Hepatocyte (in vitro differentiated cells): ENCODE data around the gene HMX3. TPM values are rescaled to one million over a fixed set of nuclear protein-coding genes. Genes with fewer than 3 reads are reported as not detected.

Experiments
- DNase-seq: peaks from one replicate; pipeline ENCODE4 v3.0.0-alpha.2; 2016; ENCODE audit warnings: low spot score
- H2AFZ ChIP-seq: fragments of 200-600 bp; sonication (generic); 2 replicates; pipeline ENCODE4 v1.6.0; 2016; ENCODE audit warnings: antibody characterized with exemption, mild to moderate bottlenecking
- H3K27ac ChIP-seq: fragments of 200-600 bp; sonication (generic); 2 replicates; pipeline ENCODE4 v1.5.1; 2016; ENCODE audit warnings: mild to moderate bottlenecking
- H3K27me3 ChIP-seq: fragments of 200-600 bp; sonication (generic); 2 replicates; pipeline ENCODE4 v1.6.1; 2016
- H3K36me3 ChIP-seq: fragments of 200-600 bp; sonication (generic); replicated peaks from 2 replicates; pipeline ENCODE4 v1.5.1; 2016; ENCODE audit warnings: low read depth; ENCODE audit not compliant: insufficient read depth
- H3K4me1 ChIP-seq: fragments of 200-600 bp; sonication (generic); 2 replicates; pipeline ENCODE4 v1.5.1; 2016; ENCODE audit warnings: mild to moderate bottlenecking, moderate library complexity; ENCODE audit not compliant: insufficient read depth
- H3K4me2 ChIP-seq: fragments of 200-600 bp; sonication (generic); 2 replicates; pipeline ENCODE4 v1.6.0; 2016
- H3K4me3 ChIP-seq: fragments of 200-600 bp; sonication (generic); 2 replicates; pipeline ENCODE4 v1.5.1; 2016; ENCODE audit warnings: mild to moderate bottlenecking
- H3K79me2 ChIP-seq: fragments of 200-600 bp; sonication (generic); 2 replicates; pipeline ENCODE4 v1.6.0; 2017; ENCODE audit warnings: mild to moderate bottlenecking
- H3K9me2 ChIP-seq: fragments of 200-600 bp; sonication (generic); replicated peaks from 2 replicates; pipeline ENCODE4 v1.6.0; 2017; ENCODE audit warnings: mild to moderate bottlenecking; ENCODE audit not compliant: insufficient read depth
- H3K9me3 ChIP-seq: fragments of 200-600 bp; sonication (generic); 2 replicates; pipeline ENCODE4 v1.5.1; 2016; ENCODE audit warnings: low read depth, mild to moderate bottlenecking
- H4K20me1 ChIP-seq: fragments of 200-600 bp; sonication (generic); 2 replicates; pipeline ENCODE4 v1.6.0; 2016; ENCODE audit warnings: mild to moderate bottlenecking; ENCODE audit not compliant: insufficient read depth, poor library complexity, severe bottlenecking
- EZH2 ChIP-seq: fragments of 200-600 bp; sonication (generic); IDR thresholded peaks from 2 replicates; pipeline ENCODE4 v1.6.1; 2016; ENCODE audit warnings: antibody characterized with exemption, mild to moderate bottlenecking, borderline replicate concordance
- EZH2phosphoT487 ChIP-seq: fragments of 200-600 bp; sonication (generic); IDR thresholded peaks from one replicate; pipeline ENCODE4 v1.6.1; 2018; ENCODE audit warnings: antibody characterized with exemption, mild to moderate bottlenecking, low read depth, moderate library complexity; ENCODE audit not compliant: unreplicated experiment, severe bottlenecking
- WGBS: methylation state at CpG from one replicate; pipeline ENCODE4 v1.1.6; 2016; ENCODE audit warnings: low lambda C conversion rate; ENCODE audit errors: missing lambda C conversion rate; 5-methylcytosine and 5-hydroxymethylcytosine counted together
- polyA plus RNA-seq: library from polyadenylated mRNA; unstranded; fragments of >200 nt; fragmentation: Nextera tagmentation; extraction: Ambion mirVana; gene quantifications from 2 replicates; pipeline ENCODE4 v1.2.1, GENCODE V29; 2016
- total RNA-seq: library from RNA; depleted of rRNA; stranded (reverse); fragments of >200 nt; gene quantifications from 2 replicates; pipeline ENCODE4 v1.2.3, GENCODE V29; 2014
- TF ChIP-seq, protein P1 (sequence below): fragments of 200-600 bp; sonication (generic); IDR thresholded peaks from 2 replicates; pipeline ENCODE4 v1.5.1; 2016; ENCODE audit warnings: antibody characterized with exemption, mild to moderate bottlenecking; ENCODE audit not compliant: poor library complexity

Gene HMX3
- total and polyA plus RNA-seq, 2 experiments from 2014 or later = not detected

DNA sequence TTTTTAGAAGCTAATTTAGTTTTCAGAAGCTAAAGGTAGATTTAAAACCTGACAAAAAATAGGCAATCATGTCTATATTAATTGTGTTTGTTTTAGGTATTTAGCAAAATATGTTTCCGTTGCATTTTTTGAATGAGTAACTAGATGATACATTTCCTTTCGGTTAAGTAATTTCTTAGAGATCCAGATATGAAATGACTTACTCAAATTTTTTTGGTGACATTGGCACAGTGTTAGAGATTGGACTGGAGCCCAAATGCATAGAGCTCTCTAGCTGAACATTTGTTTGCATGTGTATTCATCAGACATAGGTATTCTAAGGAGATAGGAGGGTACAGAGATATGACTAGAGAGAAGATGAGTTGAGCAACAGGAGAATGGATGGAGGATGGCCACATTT, 20.3 kb downstream of the HMX3 start:
- no peak overlapping the region for H3K27ac ChIP-seq
- no peak overlapping the region for H3K4me3 ChIP-seq
- TF ChIP-seq, protein P1, sequence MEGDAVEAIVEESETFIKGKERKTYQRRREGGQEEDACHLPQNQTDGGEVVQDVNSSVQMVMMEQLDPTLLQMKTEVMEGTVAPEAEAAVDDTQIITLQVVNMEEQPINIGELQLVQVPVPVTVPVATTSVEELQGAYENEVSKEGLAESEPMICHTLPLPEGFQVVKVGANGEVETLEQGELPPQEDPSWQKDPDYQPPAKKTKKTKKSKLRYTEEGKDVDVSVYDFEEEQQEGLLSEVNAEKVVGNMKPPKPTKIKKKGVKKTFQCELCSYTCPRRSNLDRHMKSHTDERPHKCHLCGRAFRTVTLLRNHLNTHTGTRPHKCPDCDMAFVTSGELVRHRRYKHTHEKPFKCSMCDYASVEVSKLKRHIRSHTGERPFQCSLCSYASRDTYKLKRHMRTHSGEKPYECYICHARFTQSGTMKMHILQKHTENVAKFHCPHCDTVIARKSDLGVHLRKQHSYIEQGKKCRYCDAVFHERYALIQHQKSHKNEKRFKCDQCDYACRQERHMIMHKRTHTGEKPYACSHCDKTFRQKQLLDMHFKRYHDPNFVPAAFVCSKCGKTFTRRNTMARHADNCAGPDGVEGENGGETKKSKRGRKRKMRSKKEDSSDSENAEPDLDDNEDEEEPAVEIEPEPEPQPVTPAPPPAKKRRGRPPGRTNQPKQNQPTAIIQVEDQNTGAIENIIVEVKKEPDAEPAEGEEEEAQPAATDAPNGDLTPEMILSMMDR = no peak
- TF ChIP-seq EZH2 (no peak), EZH2phosphoT487 (no peak)
- H3K79me2 ChIP-seq = peaks cover 59% of the 10 kb centered on the region
- H3K36me3 ChIP-seq = no peaks in the 10 kb centered on the region
- H2AFZ ChIP-seq = no peak overlapping the region
- H3K9me2 ChIP-seq = no peaks in the 10 kb centered on the region
- H3K27me3 ChIP-seq = peaks cover 23% of the 10 kb centered on the region
- peak overlapping the region; percentile 83 for H3K4me2 ChIP-seq
- H3K4me1 ChIP-seq = peaks cover 11% of the 10 kb centered on the region
- H3K9me3 ChIP-seq = no peaks in the 10 kb centered on the region
- no peak for DNase-seq
- WGBS = 93% methylated on average over 2 of the region's 2 CpGs
- H4K20me1 ChIP-seq = peaks cover 11% of the 10 kb centered on the region

DNA sequence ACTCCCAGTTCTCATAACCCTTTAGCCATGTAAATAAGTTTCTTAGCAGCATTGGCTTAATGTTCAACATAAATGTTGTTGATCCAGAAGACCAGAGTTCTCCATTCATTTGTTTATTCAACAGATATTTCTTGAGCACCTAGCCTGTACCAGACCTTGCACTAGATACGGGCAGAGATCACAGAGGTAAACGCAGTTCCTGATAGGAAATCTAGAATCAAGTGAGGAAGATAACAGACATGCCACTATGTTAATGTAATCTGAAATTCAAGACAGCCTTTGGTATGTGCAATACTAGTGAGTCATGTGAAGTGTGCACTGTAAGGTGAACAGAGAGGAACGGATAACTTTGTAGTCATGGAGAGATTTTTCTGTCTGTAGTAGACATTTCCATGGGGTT, 21.4 kb downstream of the HMX3 start:
- no peaks in the 10 kb centered on the region for H3K9me3 ChIP-seq
- H3K4me2 ChIP-seq = peak overlapping the region; percentile 83
- no peaks in the 10 kb centered on the region for H3K9me2 ChIP-seq
- peak; percentile 32 for DNase-seq
- H3K4me1 ChIP-seq = peaks cover 6% of the 10 kb centered on the region
- H3K4me3 ChIP-seq = no peak overlapping the region
- peaks cover 11% of the 10 kb centered on the region for H4K20me1 ChIP-seq
- peak overlapping the region; percentile 6 for H3K27ac ChIP-seq
- H3K36me3 ChIP-seq = peaks cover 3% of the 10 kb centered on the region
- no peak overlapping the region for H2AFZ ChIP-seq
- peaks cover 12% of the 10 kb centered on the region for H3K27me3 ChIP-seq
- peaks cover 61% of the 10 kb centered on the region for H3K79me2 ChIP-seq
- TF ChIP-seq, protein P1 = no peak
- TF ChIP-seq EZH2phosphoT487 = no peak
- no peak for TF ChIP-seq EZH2
- WGBS = 52% methylated on average over 3 of the region's 3 CpGs

DNA sequence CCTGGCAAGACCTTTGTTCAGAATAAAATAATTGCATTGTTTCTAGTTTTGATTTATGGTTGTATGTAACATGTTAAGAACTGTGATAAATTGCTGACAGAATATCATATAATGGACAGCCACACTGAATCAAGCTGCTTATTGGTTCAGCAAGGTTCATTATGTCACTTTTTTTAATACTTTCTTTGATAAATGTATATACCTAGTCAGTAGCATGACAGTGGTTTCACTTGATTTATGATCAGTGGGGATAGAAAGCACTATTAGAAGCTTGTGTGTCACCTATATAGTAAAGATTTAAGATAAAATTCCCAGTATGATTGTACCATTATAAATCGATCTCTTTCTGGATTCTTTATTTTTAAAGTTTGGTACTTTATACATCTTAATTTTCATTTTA, 22.9 kb downstream of the HMX3 start:
- Histone ChIP-seq H2AFZ (no peak overlapping the region), H3K79me2 (peaks cover 61% of the 10 kb centered on the region), H3K9me2 (no peaks in the 10 kb centered on the region), H4K20me1 (peaks cover 11% of the 10 kb centered on the region), H3K27me3 (no peaks in the 10 kb centered on the region), H3K4me2 (no peak overlapping the region), H3K4me1 (peaks cover 6% of the 10 kb centered on the region), H3K36me3 (peaks cover 3% of the 10 kb centered on the region), H3K4me3 (no peak overlapping the region), H3K27ac (no peak overlapping the region), H3K9me3 (no peaks in the 10 kb centered on the region)
- WGBS = 95% methylated on average over 1 of the region's 1 CpG
- TF ChIP-seq, protein P1 = no peak
- TF ChIP-seq EZH2phosphoT487 (no peak), EZH2 (no peak)
- DNase-seq = no peak

DNA sequence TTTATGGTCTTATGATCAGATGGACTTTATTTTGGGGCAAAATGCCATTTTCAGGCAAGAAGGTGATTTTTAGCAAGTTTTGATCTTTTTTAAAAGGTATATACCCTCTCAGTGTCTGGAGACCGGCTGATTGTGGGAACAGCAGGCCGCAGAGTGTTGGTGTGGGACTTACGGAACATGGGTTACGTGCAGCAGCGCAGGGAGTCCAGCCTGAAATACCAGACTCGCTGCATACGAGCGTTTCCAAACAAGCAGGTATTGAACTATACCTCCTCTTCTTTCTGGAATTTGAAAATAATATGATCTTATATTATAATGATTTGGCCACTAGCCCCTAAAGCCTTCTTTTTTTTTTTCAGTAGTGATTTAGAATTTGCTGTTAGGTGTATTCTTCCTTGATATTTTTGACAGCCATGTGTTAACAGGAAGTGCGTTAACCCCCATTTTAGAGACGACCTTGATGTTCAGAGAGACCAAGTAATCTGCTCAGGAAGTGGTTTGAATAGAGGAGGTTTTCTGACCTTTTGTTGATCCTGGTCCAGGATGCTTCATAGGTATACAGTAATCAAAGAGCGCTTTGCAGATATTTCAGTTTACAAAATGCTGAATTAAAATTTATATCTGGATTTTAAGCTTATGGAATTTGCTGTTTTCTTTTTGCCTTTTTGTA, 24.7 kb downstream of the HMX3 start:
- Histone ChIP-seq H3K79me2 (peaks cover 57% of the 10 kb centered on the region), H3K36me3 (peaks cover 3% of the 10 kb centered on the region), H2AFZ (no peak overlapping the region), H3K4me2 (no peak overlapping the region), H3K4me1 (peaks cover 3% of the 10 kb centered on the region), H3K9me2 (no peaks in the 10 kb centered on the region), H3K9me3 (no peaks in the 10 kb centered on the region), H3K27me3 (no peaks in the 10 kb centered on the region), H3K4me3 (no peak overlapping the region), H3K27ac (no peak overlapping the region), H4K20me1 (peaks cover 11% of the 10 kb centered on the region)
- no peak for DNase-seq
- TF ChIP-seq, protein P1 = no peak
- TF ChIP-seq EZH2phosphoT487 = no peak
- no peak for TF ChIP-seq EZH2
- WGBS = 93% methylated on average over 11 of the region's 11 CpGs
